Measurements from ENCODE around the gene MFAP3.
"Not testable (repeated sequence)": the region's sequence is repeated elsewhere in the genome, so short reads cannot be mapped to it uniquely, and the experiment has no call there.

The MFAP3 gene

GRCh38 chr5:154059039-154059430 is 20.3 kb downstream of the MFAP3 start:
- TF ChIP-seq CTCF (conservative IDR thresholded peaks at IDR 0.05; ENCODE audit: control insufficient read depth, insufficient read depth, low read depth, low read length) = no peak
- no peak overlapping the region for H3K4me3 ChIP-seq (ENCODE audit: control insufficient read depth, low read depth, low read length)

DNA sequence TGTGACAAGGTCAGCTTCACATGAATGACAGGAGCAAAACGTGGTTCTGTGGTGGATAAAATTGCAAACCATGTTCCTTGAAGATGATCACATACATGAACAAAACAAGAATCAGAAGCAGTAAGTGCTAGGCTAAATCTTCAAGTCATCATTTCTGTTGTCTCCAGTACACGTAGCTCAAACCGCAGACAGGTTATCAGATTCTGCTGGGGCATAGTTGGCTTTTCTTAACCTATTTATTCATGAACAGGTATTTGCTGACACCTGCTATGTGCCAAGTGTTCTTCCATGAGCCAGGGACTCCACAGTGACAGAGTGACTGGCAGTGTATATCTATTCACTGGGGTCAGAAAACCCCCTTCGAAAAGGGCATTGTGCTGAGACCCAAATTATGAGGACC is 20.8 kb downstream of the MFAP3 start:
- DNase-seq (ENCODE audit: low read depth) = no peak
- no peak overlapping the region for H3K4me3 ChIP-seq (ENCODE audit: control insufficient read depth, low read depth, low read length)
- no peak for TF ChIP-seq CTCF (conservative IDR thresholded peaks at IDR 0.05; ENCODE audit: control insufficient read depth, insufficient read depth, low read depth, low read length)

More at GRCh38 chr5:154059039-154059430, 20.3 kb downstream of the MFAP3 start:
- DNase-seq (ENCODE audit: low read depth) = no peak

DNA sequence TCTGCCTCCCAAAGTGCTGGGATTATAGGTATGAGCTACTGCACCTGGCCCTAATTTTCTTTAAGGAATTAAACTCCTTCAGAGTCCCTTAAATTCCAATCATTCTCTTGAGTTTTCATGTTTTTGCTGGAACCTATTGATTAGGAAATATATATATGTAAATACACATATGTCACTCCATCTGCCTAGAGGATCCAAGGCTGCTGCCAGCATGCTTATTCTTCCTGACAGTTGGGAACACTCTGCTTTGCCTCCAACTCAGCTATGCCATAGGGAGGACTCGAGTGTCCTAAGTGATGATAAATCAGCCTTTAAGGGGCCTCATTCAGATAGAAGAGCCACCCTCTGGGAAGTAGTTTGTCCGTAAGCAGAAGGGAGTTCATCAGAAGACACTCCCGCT is 21.8 kb downstream of the MFAP3 start:
- DNase-seq (ENCODE audit: low read depth) = no peak
- no peak overlapping the region for H3K4me3 ChIP-seq (ENCODE audit: control insufficient read depth, low read depth, low read length)
- no peak for TF ChIP-seq CTCF (conservative IDR thresholded peaks at IDR 0.05; ENCODE audit: control insufficient read depth, insufficient read depth, low read depth, low read length)

GRCh38 chr5:154063372-154063771 is 24.6 kb downstream of the MFAP3 start:
- H3K4me3 ChIP-seq (ENCODE audit: control insufficient read depth, low read depth, low read length) = no peak overlapping the region
- DNase-seq (ENCODE audit: low read depth) = no peak
- no peak for TF ChIP-seq CTCF (conservative IDR thresholded peaks at IDR 0.05; ENCODE audit: control insufficient read depth, insufficient read depth, low read depth, low read length)

DNA sequence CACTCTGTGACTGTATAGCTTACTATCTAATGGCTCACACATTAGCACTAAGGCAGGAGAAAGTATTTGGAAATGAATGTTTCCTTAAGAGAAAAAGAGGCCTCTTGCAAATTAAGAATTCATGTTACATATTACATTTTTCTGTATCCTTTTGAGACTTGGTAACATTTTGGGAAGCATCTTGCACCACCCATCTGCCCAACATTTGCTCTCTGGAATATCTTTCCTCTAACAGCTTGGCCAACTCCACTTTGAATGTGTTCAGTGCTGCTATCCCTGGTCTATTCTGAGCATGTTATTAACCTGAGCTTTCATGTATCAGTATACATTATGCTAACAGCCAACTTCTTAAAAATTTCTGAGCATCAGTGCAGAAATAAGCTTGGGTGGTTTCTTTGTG is 27.2 kb downstream of the MFAP3 start:
- TF ChIP-seq CTCF (conservative IDR thresholded peaks at IDR 0.05; ENCODE audit: control insufficient read depth, insufficient read depth, low read depth, low read length) = no peak
- DNase-seq (ENCODE audit: low read depth) = no peak
- no peak overlapping the region for H3K4me3 ChIP-seq (ENCODE audit: control insufficient read depth, low read depth, low read length)

- not testable (repeated sequence) for H3K4me3 ChIP-seq (ENCODE audit: control insufficient read depth, low read depth, low read length); DNase-seq (ENCODE audit: low read depth)
Measured at GRCh38 chr5:154069854-154070253, 31.1 kb downstream of the MFAP3 start.

GRCh38 chr5:154071799-154072413 is 33.1 kb downstream of the MFAP3 start:
- no peak for DNase-seq (ENCODE audit: low read depth)
- H3K4me3 ChIP-seq (ENCODE audit: control insufficient read depth, low read depth, low read length) = no peak overlapping the region
- TF ChIP-seq CTCF (conservative IDR thresholded peaks at IDR 0.05; ENCODE audit: control insufficient read depth, insufficient read depth, low read depth, low read length) = no peak

Measured in fibroblast of mammary gland (primary cell).